Vagina (tissue), 2 donors: ENCODE data around the gene USP7.

ENCODE experiments used
- CTCF ChIP-seq, 3 experiments: fragments of 450-650 bp in 2 of 3; fragments of 200-600 bp in 1 of 3; sonication (generic) in 1 of 3; IDR thresholded peaks; one replicate each; pipeline ENCODE4 v1.5.1; 2017 to 2019; ENCODE audit warnings: antibody characterized with exemption in 3 of 3, mild to moderate bottlenecking in 2 of 3, moderate library complexity in 2 of 3
- POLR2A ChIP-seq, 2 donors: fragments of 450-650 bp; IDR thresholded peaks; one replicate each; pipeline ENCODE4 v1.6.1; 2017; ENCODE audit warnings: antibody characterized with exemption in 2 of 2, mild to moderate bottlenecking in 2 of 2, moderate library complexity in 2 of 2
- POLR2AphosphoS5 ChIP-seq, 2 donors: sonication (generic); formaldehyde crosslinking; IDR thresholded peaks; one replicate each; pipeline ENCODE4 v1.9.0; 2017; ENCODE audit warnings: antibody characterized with exemption in 2 of 2, mild to moderate bottlenecking in 2 of 2, low read depth in 1 of 2; ENCODE audit not compliant: insufficient read depth in 1 of 2

GRCh38 chr16:8946544-8946943, 17.2 kb downstream of the USP7 start:
- TF ChIP-seq POLR2A (IDR thresholded peaks at IDR 0.05) (no peak), CTCF (IDR thresholded peaks at IDR 0.05) (no peak), POLR2AphosphoS5 (IDR thresholded peaks at IDR 0.05; ENCODE audit: insufficient read depth in 1 of 2, low read depth in 1 of 2) (no peak)
